ENCODE results near the gene NFKBIA. TPM values are rescaled to one million over a fixed set of nuclear protein-coding genes. Genes with fewer than 3 reads are reported as not detected.

NFKBIA gene
- total RNA-seq, 4 donors from 2014 or later: 362 to 1,916 (median 456) TPM

DNA sequence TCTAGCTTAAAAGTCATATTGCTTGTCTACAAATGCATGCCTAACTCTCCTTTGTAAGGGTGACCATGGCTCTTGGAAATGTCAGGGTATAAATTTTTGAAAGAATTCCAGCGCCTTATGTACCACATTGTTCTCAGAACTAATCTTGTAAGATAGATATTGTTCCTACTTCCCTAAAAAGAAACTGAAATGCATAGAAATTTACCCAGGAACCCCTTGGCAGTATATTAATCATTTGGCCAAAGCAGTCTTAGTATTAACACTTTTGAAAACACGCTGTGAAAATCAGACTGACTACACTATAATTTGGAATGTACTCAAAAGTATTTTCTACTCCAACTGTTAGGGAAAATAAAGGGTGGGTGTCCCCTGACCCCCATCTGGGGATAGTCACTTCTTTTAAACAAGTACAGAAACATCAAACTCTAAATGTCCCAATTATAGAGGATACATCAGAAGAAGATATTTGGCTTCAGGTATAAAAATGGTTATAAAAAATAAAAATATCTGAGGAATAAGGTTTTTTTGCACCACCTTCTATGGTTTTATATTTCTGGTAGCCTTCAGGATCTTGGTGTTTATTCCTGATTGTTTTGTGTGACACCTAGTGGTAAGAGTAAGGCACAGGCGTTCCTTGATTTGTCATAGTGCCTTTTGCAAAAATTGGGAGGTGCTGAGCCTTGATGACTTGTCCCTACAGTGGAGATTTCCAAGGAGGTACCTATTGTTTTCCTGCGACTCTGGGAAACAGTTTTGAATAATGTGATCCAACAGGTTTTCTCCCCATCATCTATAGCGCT, 2.2 kb upstream of the NFKBIA start:
- intact Hi-C loops (cut with DNase I; ENCODE audit: low total_unique reads): loop anchor here (1.0 to 5.0 kb wide), 2 partner anchors 71 to 189 kb away; no protein-coding TSS in a partner anchor
- DNase-seq: no peak

DNA sequence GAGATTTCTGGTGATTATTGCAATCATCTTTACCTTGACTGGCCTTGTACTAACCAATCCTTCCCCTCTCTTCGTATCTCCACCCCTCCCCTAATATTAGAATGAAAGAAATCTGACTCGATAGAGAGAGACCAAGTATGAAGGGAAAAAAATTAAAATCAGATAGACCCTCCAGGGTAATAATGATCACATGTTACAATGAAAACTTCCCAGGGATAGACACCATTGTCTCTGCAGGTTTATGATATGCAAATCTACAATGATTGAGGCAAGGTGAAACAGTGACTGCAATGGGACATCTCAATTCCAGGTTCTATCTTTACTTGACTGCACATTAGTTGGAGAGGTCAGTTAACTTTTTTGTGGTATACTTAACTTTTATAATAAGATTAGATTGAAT, 1.5 kb upstream of the NFKBIA start:
- no peaks in the 10 kb centered on the region for H3K9me3 ChIP-seq
- peaks cover 16 to 40% (median 35%) of the 10 kb centered on the region in 4 donors for H3K4me1 ChIP-seq
- no peaks in the 10 kb centered on the region for H3K27me3 ChIP-seq
- DNase-seq: no peak
- intact Hi-C loops (cut with DNase I; ENCODE audit: low total_unique reads): loop anchor here (1.0 to 5.0 kb wide), 2 partner anchors 71 to 189 kb away; no protein-coding TSS in a partner anchor
- in situ Hi-C loops (cut with MboI; ENCODE audit: low pct_ligation_motif_present in 1 of 4, low pct_unique_long_range_greater_than_20kb in 1 of 4, low sequenced_read_pairs in 3 of 4): loop anchor here in 3 of 4 donors (10.0 to 25.0 kb wide), 5 partner anchors 111 to 694 kb away; partner anchors contain the start of genes PSMA6 (in 2 of the 3), CFL2 (in 1 of the 3), PPP2R3C (in 1 of the 3) and PRORP (in 1 of the 3)
- TF ChIP-seq POLR2AphosphoS5 (IDR thresholded peaks at IDR 0.05): no peak
- TF ChIP-seq, protein P1, sequence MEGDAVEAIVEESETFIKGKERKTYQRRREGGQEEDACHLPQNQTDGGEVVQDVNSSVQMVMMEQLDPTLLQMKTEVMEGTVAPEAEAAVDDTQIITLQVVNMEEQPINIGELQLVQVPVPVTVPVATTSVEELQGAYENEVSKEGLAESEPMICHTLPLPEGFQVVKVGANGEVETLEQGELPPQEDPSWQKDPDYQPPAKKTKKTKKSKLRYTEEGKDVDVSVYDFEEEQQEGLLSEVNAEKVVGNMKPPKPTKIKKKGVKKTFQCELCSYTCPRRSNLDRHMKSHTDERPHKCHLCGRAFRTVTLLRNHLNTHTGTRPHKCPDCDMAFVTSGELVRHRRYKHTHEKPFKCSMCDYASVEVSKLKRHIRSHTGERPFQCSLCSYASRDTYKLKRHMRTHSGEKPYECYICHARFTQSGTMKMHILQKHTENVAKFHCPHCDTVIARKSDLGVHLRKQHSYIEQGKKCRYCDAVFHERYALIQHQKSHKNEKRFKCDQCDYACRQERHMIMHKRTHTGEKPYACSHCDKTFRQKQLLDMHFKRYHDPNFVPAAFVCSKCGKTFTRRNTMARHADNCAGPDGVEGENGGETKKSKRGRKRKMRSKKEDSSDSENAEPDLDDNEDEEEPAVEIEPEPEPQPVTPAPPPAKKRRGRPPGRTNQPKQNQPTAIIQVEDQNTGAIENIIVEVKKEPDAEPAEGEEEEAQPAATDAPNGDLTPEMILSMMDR (IDR thresholded peaks at IDR 0.05): no peak
- TF ChIP-seq EP300 (IDR thresholded peaks at IDR 0.05; ENCODE audit: low read depth): no peak
- no peak for TF ChIP-seq POLR2A (IDR thresholded peaks at IDR 0.05)
- peaks cover 0 to 25% (median 19%) of the 10 kb centered on the region in 4 donors for H3K36me3 ChIP-seq
- peak overlapping the region; percentile 99 to 100 (median 100) for H3K27ac ChIP-seq
- 44 to 54% methylated on average over 2 of the region's 2 CpGs for WGBS, 2 donors (ENCODE audit: low coverage in 1 of 2)
- peak overlapping the region in 1 of 4 donors; percentile 94 for H3K4me3 ChIP-seq

More for the DNA sequence above, 2.2 kb upstream of the NFKBIA start:
- Histone ChIP-seq H3K4me1 (peaks cover 16 to 34% (median 29%) of the 10 kb centered on the region in 4 donors), H3K27ac (peak overlapping the region; percentile 99 to 100 (median 100)), H3K9me3 (no peaks in the 10 kb centered on the region), H3K27me3 (no peaks in the 10 kb centered on the region), H3K36me3 (peaks cover 0 to 19% (median 16%) of the 10 kb centered on the region in 4 donors), H3K4me3 (no peak overlapping the region)
- WGBS, 2 donors (ENCODE audit: low coverage in 1 of 2): 16 to 19% methylated on average over 4 to 5 of the region's 5 CpGs
- TF ChIP-seq POLR2A (IDR thresholded peaks at IDR 0.05): no peak
- TF ChIP-seq, protein P1 (IDR thresholded peaks at IDR 0.05): peak; percentile 82 to 94 (median 84)
- in situ Hi-C loops (cut with MboI; ENCODE audit: low pct_ligation_motif_present in 1 of 4, low pct_unique_long_range_greater_than_20kb in 1 of 4, low sequenced_read_pairs in 3 of 4): loop anchor here in 3 of 4 donors (10.0 to 25.0 kb wide), 5 partner anchors 112 to 694 kb away; partner anchors contain the start of genes PSMA6 (in 2 of the 3), CFL2 (in 1 of the 3), PPP2R3C (in 1 of the 3) and PRORP (in 1 of the 3)

DNA sequence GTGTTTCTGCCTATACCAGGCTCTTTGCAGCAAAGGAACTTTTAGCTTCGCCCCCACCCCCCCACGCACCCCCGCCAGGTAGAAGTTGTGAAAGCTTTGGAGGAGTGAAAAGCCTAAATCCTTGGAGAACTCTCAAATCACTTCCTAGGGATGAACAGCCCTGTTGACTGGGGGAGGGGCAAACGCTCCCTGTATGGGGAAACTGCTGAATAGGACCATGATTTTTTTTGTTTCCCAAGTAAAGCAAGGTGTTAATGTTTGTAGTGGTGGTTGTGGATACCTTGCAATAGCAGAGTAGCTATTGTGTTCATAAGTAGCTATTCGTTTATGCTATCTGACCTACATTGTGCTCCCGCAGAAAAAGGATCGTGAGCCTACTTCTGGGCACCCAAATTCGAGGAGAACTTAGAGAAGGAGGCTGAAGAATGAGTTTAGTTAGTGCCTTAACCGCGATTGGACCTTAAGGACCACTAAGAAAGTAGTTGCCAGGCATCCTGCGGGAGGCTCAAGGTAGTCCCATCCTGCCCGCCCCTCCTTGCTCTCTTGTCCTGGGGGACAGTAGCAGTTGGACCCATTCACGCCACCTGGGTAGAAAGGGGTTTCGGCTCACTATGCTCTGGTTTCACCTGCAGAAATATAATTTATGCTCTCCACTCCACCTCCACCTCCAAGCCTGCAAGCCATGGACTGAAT, 901 bp upstream of the NFKBIA start:
- Histone ChIP-seq H3K36me3 (peaks cover 0 to 31% (median 23%) of the 10 kb centered on the region in 4 donors), H3K27ac (peak overlapping the region; percentile 99 to 100 (median 100)), H3K4me1 (peaks cover 16 to 47% (median 42%) of the 10 kb centered on the region in 4 donors), H3K4me3 (peak overlapping the region; percentile 51 to 94 (median 88)), H3K9me3 (no peaks in the 10 kb centered on the region), H3K27me3 (no peaks in the 10 kb centered on the region)
- 46 to 50% methylated on average over 3 to 14 of the region's 14 CpGs for WGBS, 2 donors (ENCODE audit: low coverage in 1 of 2)
- TF ChIP-seq, protein P1 (IDR thresholded peaks at IDR 0.05): no peak
- TF ChIP-seq POLR2A (IDR thresholded peaks at IDR 0.05) (no peak), POLR2AphosphoS5 (IDR thresholded peaks at IDR 0.05) (no peak), EP300 (IDR thresholded peaks at IDR 0.05; ENCODE audit: low read depth) (no peak)
- intact Hi-C loops (cut with DNase I; ENCODE audit: low total_unique reads) (loop anchor here (5.0 kb wide), 1 partner anchor 188 kb away; no protein-coding TSS in a partner anchor), in situ Hi-C loops (cut with MboI; ENCODE audit: low pct_ligation_motif_present in 1 of 4, low pct_unique_long_range_greater_than_20kb in 1 of 4, low sequenced_read_pairs in 3 of 4) (loop anchor here in 3 of 4 donors (10.0 to 25.0 kb wide), 5 partner anchors 111 to 693 kb away; partner anchors contain the start of genes PSMA6 (in 2 of the 3), CFL2 (in 1 of the 3), PPP2R3C (in 1 of the 3) and PRORP (in 1 of the 3))
- peak; percentile 50 for DNase-seq

Data from transverse colon (tissue), 4 donors.